Left lung (tissue), 10 donors: ENCODE measurements around the gene TMEM130. TPM values are rescaled to one million over a fixed set of nuclear protein-coding genes. Genes with fewer than 3 reads are reported as not detected.

Experiments
- ATAC-seq: fragments of 200-7000 bp; cut with Tn5 transposase; one replicate; pipeline ENCODE4 v1.9.1; 2020; ENCODE audit warnings: moderate library complexity
- DNase-seq, 4 donors: peaks; one replicate each; pipeline ENCODE4 v3.0.0-alpha.2; 2013 to 2020
- H3K27ac ChIP-seq, 2 donors: fragments of 200-600 bp; sonication (generic) in 1 of 2; one replicate each; pipeline versions ENCODE4 v1.5.0 to v1.8.0; 2020 to 2021
- H3K27me3 ChIP-seq, 2 donors: fragments of 200-600 bp; sonication (generic) in 1 of 2; one replicate each; pipeline versions ENCODE4 v1.5.0 to v1.8.0; 2020 to 2021
- H3K36me3 ChIP-seq, 2 donors: fragments of 200-600 bp; sonication (generic) in 1 of 2; one replicate each; pipeline versions ENCODE4 v1.5.0 to v1.8.0; 2020 to 2021
- H3K4me1 ChIP-seq, 2 donors: fragments of 200-600 bp; one replicate each; pipeline ENCODE4 v1.8.0; 2021
- H3K4me3 ChIP-seq, 2 donors: fragments of 200-600 bp; sonication (generic) in 1 of 2; one replicate each; pipeline versions ENCODE4 v1.5.0 to v1.8.0; 2020 to 2021; ENCODE audit warnings: mild to moderate bottlenecking in 1 of 2
- H3K9me3 ChIP-seq, 2 donors: fragments of 200-600 bp; sonication (generic) in 1 of 2; one replicate each; pipeline versions ENCODE4 v1.5.0 to v1.8.0; 2020 to 2021
- intact Hi-C, 2 donors: fragments of 100-400 bp; cut with DNase I; formaldehyde crosslinking; loops; one replicate each; pipeline versions ENCODE4 v1.11.2 to v1.14.2; 2022
- polyA plus RNA-seq, 6 donors: library from polyadenylated mRNA; unstranded; fragments of 120-200 nt; gene quantifications; one replicate each; pipeline ENCODE4 v1.2.1, GENCODE V29; 2013; ENCODE audit not compliant: insufficient read length in 6 of 6
- total RNA-seq, 2 donors: library from RNA; stranded (reverse); fragmentation: NEBNext Ultra II Directional; extraction: Animal tissue kit (Norgen Biotek cat#: 25700); gene quantifications; one replicate each; pipeline ENCODE4 v1.2.1, GENCODE V29; 2021
- TF ChIP-seq, protein P1 (sequence below), 2 donors: fragments of 200-600 bp; sonication (generic) in 1 of 2; IDR thresholded peaks; one replicate each; pipeline versions ENCODE4 v1.5.0 to v1.8.0; 2021; ENCODE audit warnings: antibody characterized with exemption in 2 of 2
- donor health status: DM: no; HTN: yes; CAD: no.
- donor health status: DM: no; HTN: no; CAD: no.

The TMEM130 gene
- total and polyA plus RNA-seq, 8 donors: 0.17 to 1.5 (median 0.32) TPM

DNA sequence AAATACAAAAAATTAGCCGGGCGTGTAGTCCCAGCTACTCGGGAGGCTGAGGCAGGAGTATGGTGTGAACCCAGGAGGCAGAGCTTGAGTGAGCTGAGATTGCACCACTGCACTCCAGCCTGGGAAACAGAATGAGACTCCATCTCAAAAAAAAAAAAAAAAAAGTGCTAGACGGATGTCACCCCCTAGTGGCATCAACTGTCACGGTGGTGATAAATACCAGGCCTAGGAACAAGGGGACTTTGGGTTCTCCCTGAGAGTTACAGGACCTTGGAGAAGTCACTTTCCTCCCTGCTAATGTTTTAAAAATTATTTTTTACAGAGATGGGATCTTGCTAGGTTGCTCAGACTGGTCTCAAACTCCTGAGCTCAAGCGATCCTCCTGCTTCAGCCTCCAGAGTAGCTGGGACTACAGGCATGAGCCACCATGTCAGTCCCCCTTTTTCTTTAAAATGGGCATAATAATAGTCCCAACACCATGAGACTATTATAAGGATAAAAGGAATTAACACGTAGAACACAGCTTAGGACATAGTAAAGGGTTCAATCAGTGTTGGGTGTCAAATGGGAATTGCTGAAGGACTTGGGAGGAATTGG is 2.6 kb upstream of the TMEM130 start:
- no peaks in the 10 kb centered on the region for H3K36me3 ChIP-seq
- no peaks in the 10 kb centered on the region for H3K9me3 ChIP-seq
- ATAC-seq: no peak
- intact Hi-C loops: no loop called here
- no peak overlapping the region for H3K4me3 ChIP-seq
- TF ChIP-seq, protein P1, sequence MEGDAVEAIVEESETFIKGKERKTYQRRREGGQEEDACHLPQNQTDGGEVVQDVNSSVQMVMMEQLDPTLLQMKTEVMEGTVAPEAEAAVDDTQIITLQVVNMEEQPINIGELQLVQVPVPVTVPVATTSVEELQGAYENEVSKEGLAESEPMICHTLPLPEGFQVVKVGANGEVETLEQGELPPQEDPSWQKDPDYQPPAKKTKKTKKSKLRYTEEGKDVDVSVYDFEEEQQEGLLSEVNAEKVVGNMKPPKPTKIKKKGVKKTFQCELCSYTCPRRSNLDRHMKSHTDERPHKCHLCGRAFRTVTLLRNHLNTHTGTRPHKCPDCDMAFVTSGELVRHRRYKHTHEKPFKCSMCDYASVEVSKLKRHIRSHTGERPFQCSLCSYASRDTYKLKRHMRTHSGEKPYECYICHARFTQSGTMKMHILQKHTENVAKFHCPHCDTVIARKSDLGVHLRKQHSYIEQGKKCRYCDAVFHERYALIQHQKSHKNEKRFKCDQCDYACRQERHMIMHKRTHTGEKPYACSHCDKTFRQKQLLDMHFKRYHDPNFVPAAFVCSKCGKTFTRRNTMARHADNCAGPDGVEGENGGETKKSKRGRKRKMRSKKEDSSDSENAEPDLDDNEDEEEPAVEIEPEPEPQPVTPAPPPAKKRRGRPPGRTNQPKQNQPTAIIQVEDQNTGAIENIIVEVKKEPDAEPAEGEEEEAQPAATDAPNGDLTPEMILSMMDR (IDR thresholded peaks at IDR 0.05): peak in 1 of 2 donors; percentile 15
- no peak overlapping the region for H3K27ac ChIP-seq
- H3K4me1 ChIP-seq: peaks cover 0 to 23% of the 10 kb centered on the region in 2 donors
- peaks cover 26 to 48% of the 10 kb centered on the region in 2 donors for H3K27me3 ChIP-seq
- no peak for DNase-seq

DNA sequence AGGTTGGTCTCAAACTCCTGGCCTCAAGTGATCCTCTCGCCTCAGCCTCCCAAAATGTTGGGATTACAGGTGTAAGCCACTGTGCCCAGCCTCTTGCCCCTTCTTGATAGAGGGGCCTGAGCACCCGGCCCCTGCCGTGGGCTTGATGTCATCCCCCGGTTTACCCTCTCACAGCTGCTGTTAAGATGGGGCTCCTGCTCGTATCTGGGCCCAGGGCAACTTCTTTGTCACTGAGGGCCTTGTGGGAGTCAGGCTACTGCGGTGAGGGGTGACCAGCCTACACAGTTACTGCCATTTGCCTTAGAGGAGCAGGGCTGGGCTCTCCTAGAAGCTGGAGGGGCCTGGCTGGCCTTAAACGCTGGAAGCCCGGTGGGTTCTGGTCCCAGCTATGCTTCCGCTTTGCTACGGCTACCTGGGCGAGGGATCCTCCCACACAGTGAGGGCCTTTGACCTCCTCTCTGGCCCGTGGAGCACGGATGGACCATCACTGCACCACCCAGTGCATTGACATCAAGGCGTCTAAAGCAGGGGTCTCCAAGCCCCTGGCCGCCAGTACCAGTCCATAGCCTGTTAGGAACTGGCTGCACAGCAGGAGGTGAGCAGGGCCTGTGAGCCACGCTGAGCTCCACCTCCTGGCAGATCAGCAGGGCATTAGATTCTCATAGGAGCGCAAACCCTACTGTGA is 1.1 kb upstream of the TMEM130 start:
- Histone ChIP-seq H3K4me1 (peaks cover 0 to 23% of the 10 kb centered on the region in 2 donors), H3K9me3 (no peaks in the 10 kb centered on the region), H3K36me3 (no peaks in the 10 kb centered on the region), H3K27me3 (peaks cover 26 to 57% of the 10 kb centered on the region in 2 donors), H3K27ac (no peak overlapping the region), H3K4me3 (no peak overlapping the region)
- ATAC-seq (no peak), DNase-seq (peak in 1 of 4 donors; percentile 27)
- intact Hi-C loops: no loop called here
- TF ChIP-seq, protein P1 (IDR thresholded peaks at IDR 0.05): no peak

DNA sequence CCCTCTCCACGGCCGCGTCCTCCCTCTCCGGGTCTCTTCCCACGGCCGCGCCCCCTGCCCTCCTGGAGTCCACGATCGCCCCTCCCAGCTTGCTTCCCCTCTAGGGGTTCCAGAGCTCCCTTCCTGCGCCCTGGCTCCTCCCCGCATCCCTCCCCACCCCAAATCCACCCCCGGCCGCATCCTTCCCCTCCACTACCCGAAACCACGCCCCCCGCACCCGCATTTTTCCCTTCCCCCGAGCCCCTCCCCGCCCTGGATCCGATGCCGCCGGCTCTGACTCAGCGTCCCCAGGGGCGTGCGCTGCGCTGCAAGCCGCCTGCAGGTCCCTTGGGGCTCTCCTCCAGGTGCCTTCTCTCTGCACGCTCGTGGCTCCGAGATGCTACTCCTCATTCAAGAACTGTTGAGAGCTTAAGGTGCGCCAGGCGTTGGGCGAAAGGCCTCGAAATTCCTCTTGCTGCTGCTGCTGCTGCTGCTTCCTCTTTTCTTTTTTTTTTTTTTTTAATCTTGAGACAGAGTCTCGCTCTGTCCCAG is 372 bp upstream of the TMEM130 start:
- no peaks in the 10 kb centered on the region for H3K36me3 ChIP-seq
- H3K27ac ChIP-seq: no peak overlapping the region
- DNase-seq: peak in 2 of 4 donors; percentile 54 to 87
- intact Hi-C loops: no loop called here
- peak overlapping the region in 1 of 2 donors; percentile 32 for H3K4me3 ChIP-seq
- H3K4me1 ChIP-seq: peaks cover 0 to 23% of the 10 kb centered on the region in 2 donors
- H3K9me3 ChIP-seq: no peaks in the 10 kb centered on the region
- H3K27me3 ChIP-seq: peaks cover 26 to 63% of the 10 kb centered on the region in 2 donors
- peak; percentile 60 for ATAC-seq
- TF ChIP-seq, protein P1 (IDR thresholded peaks at IDR 0.05): no peak

DNA sequence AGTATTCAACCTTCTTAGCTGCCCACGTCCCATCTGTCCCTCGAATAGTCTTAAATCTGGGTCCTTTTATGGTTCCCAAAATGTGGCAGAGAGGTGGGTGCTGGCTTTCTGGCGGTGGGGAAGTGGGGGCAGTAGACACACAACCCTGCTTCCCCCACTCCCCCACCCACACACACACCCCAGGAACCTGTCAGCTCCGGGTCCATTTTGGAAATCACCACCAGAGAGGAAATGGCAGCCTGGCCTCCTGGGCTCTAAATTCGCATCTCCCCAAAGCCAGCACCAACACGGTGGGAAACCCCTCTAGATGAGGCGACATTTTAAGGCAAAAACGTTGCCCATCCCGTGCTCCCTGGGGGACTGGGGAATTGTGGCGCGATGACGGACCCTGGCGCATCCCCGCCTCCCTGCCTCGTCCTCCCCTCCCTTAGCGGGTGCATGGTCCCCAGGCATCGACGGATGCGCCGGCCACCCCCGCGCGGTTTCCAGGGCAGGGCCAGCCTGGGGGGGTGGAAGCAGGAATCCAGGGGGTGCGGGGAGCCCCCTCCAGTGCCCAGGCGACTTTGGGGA is 702 bp downstream of the TMEM130 start:
- no peak for ATAC-seq
- no peak overlapping the region for H3K4me3 ChIP-seq
- intact Hi-C loops: no loop called here

More for the DNA sequence above, 702 bp downstream of the TMEM130 start:
- DNase-seq: no peak
- peaks cover 0 to 31% of the 10 kb centered on the region in 2 donors for H3K4me1 ChIP-seq
- H3K36me3 ChIP-seq: no peaks in the 10 kb centered on the region
- H3K27ac ChIP-seq: no peak overlapping the region
- H3K27me3 ChIP-seq: peaks cover 26 to 68% of the 10 kb centered on the region in 2 donors
- no peaks in the 10 kb centered on the region for H3K9me3 ChIP-seq
- TF ChIP-seq, protein P1 (IDR thresholded peaks at IDR 0.05): no peak
